B cell (primary cell): ENCODE results near the gene HSPB3. TPM values are rescaled to one million over a fixed set of nuclear protein-coding genes. Genes with fewer than 3 reads are reported as not detected.

ENCODE experiments used
- ATAC-seq: fragments of 200-7000 bp; cut with Tn5 transposase; one replicate; pipeline ENCODE4 v1.10.0; 2021; ENCODE audit warnings: low read depth, mild to moderate bottlenecking, moderate number of reproducible peaks, moderate library complexity
- CTCF ChIA-PET: fragments of 350-600 bp; sonication (Branson Sonifier 250); formaldehyde crosslinking; loops from one replicate; lab custom pipeline; 2021; ENCODE audit warnings: antibody characterized with exemption, inconsistent platforms; lab: Charles Lee
- POLR2A ChIA-PET: fragments of 350-600 bp; sonication (Branson Sonifier 250); formaldehyde crosslinking; loops from one replicate; lab custom pipeline; 2021; ENCODE audit warnings: antibody characterized with exemption; lab: Charles Lee
- DNase-seq: peaks from one replicate; pipeline ENCODE4 v3.0.0; 2013
- H2AFZ ChIP-seq: 2 replicates; pipeline ENCODE4 v1.6.1; 2012; ENCODE audit warnings: mild to moderate bottlenecking, low read depth, low read length; ENCODE audit not compliant: insufficient read depth, poor library complexity, severe bottlenecking
- H3K27ac ChIP-seq, 2 donors: 1 replicate in 1 of 2; 2 replicates in 1 of 2; pipeline ENCODE4 v1.5.1; 2012 to 2013; ENCODE audit warnings: low read length in 2 of 2, mild to moderate bottlenecking in 2 of 2, moderate library complexity in 1 of 2
- H3K27me3 ChIP-seq, 4 experiments: fragments of 200-600 bp in 1 of 4; sonication (generic) in 1 of 4; replicated peaks in 1 of 4; 1 replicate in 2 of 4; 2 replicates in 2 of 4; pipeline versions ENCODE4 v1.6.1 to v1.7.0; 2013 to 2016; ENCODE audit warnings: low read length in 3 of 4, mild to moderate bottlenecking in 2 of 4, mixed read lengths in 1 of 4, moderate library complexity in 1 of 4; ENCODE audit not compliant: insufficient read depth in 4 of 4, control insufficient read depth in 3 of 4; ENCODE audit errors: control extremely low read depth in 1 of 4
- H3K36me3 ChIP-seq, 2 experiments: replicated peaks in 1 of 2; 1 replicate in 1 of 2; 2 replicates in 1 of 2; pipeline versions ENCODE4 v1.6.1 to v1.7.1; 2013; ENCODE audit warnings: low read length in 1 of 2; ENCODE audit not compliant: insufficient read depth in 2 of 2, control insufficient read depth in 1 of 2; ENCODE audit errors: control extremely low read depth in 1 of 2, extremely low read depth in 1 of 2
- H3K4me1 ChIP-seq, 2 donors: fragments of 200-600 bp in 1 of 2; sonication (generic) in 1 of 2; 1 replicate in 1 of 2; 2 replicates in 1 of 2; pipeline versions ENCODE4 v1.5.1 to v1.6.1; 2013 to 2017; ENCODE audit warnings: low read length in 2 of 2; ENCODE audit not compliant: control insufficient read depth in 2 of 2, insufficient read depth in 2 of 2
- H3K4me2 ChIP-seq: replicated peaks from 2 replicates; pipeline ENCODE3; 2012; ENCODE audit warnings: mild to moderate bottlenecking, low read depth, low read length; ENCODE audit not compliant: poor library complexity, severe bottlenecking
- H3K4me3 ChIP-seq, 5 experiments: fragments of 200-600 bp in 1 of 5; sonication (generic) in 1 of 5; 1 replicate in 3 of 5; 2 replicates in 2 of 5; pipeline versions ENCODE4 v1.5.1 to v1.7.0; 2011 to 2016; ENCODE audit warnings: low read length in 4 of 5, mild to moderate bottlenecking in 4 of 5, low read depth in 2 of 5, control low read depth in 1 of 5, moderate library complexity in 1 of 5; ENCODE audit not compliant: insufficient read depth in 1 of 5; ENCODE audit errors: control extremely low read depth in 1 of 5, extremely low read depth in 1 of 5
- H3K79me2 ChIP-seq: fragments of 200-600 bp; sonication (generic); one replicate; pipeline ENCODE4 v1.6.0; 2016; ENCODE audit warnings: low read length; ENCODE audit not compliant: control insufficient read depth, insufficient read depth
- H3K9ac ChIP-seq: fragments of 200-600 bp; sonication (generic); 2 replicates; pipeline ENCODE4 v1.6.1; 2017; ENCODE audit warnings: mild to moderate bottlenecking, low read length, moderate library complexity
- H3K9me3 ChIP-seq, 3 donors: one replicate each; pipeline versions ENCODE4 v1.6.1 to v1.7.1; 2013; ENCODE audit warnings: low read length in 2 of 3; ENCODE audit not compliant: control insufficient read depth in 2 of 3, insufficient read depth in 1 of 3; ENCODE audit errors: control extremely low read depth in 1 of 3
- H4K20me1 ChIP-seq: 2 replicates; pipeline ENCODE4 v1.6.0; 2012; ENCODE audit warnings: mild to moderate bottlenecking, low read length; ENCODE audit not compliant: insufficient read depth, control insufficient read depth, poor library complexity, severe bottlenecking
- H3K27ac Mint-ChIP-seq: one replicate; pipeline ENCODE4 v1.8.0; 2021; ENCODE audit warnings: mixed read lengths
- H3K27me3 Mint-ChIP-seq: one replicate; pipeline ENCODE4 v1.8.0; 2021; ENCODE audit warnings: mixed read lengths
- H3K4me1 Mint-ChIP-seq: one replicate; pipeline ENCODE4 v1.8.0; 2021; ENCODE audit warnings: mixed read lengths
- H3K4me3 Mint-ChIP-seq: one replicate; pipeline ENCODE4 v1.8.0; 2021; ENCODE audit warnings: mixed read lengths
- H3K9me3 Mint-ChIP-seq: one replicate; pipeline ENCODE4 v1.8.0; 2022; ENCODE audit warnings: mixed read lengths; ENCODE audit not compliant: insufficient read depth
- CTCF ChIP-seq: fragments of 200-600 bp; IDR thresholded peaks from one replicate; pipeline ENCODE4 v1.8.0; 2022; ENCODE audit warnings: antibody characterized with exemption, mild to moderate bottlenecking
- EZH2 ChIP-seq: IDR thresholded peaks from 2 replicates; pipeline ENCODE4 v1.6.1; 2012; ENCODE audit warnings: borderline replicate concordance, low read depth, mild to moderate bottlenecking, moderate library complexity, low read length; ENCODE audit not compliant: insufficient read depth, poor library complexity, severe bottlenecking
- WGBS: methylation state at CpG from one replicate; pipeline ENCODE4 v1.1.5; 2013; ENCODE audit warnings: missing lambda C conversion rate; ENCODE audit not compliant: insufficient coverage; 5-methylcytosine and 5-hydroxymethylcytosine counted together
- intact Hi-C: fragments of 100-400 bp; cut with micrococcal nuclease; formaldehyde crosslinking; loops from one replicate; pipeline ENCODE4 v1.10.0; 2022
- polyA plus RNA-seq: library from polyadenylated mRNA; depleted of rRNA; stranded (reverse); fragments of >200 nt; gene quantifications from 2 replicates; pipeline ENCODE4 v1.2.3, GENCODE V29; 2012
- total RNA-seq, 2 donors: library from RNA; stranded (reverse); fragments of 120-200 nt in 1 of 2; gene quantifications; 1 replicate in 1 of 2; 2 replicates in 1 of 2; pipeline versions ENCODE4 v1.2.3 to v1.2.4, GENCODE V29; 2013 to 2022

The HSPB3 gene
- total and polyA plus RNA-seq, 2 donors (not counting 1 experiment from before 2014, with no cell fraction given) = not detected

- no peak overlapping the region for H3K4me3 ChIP-seq
- H3K4me1 ChIP-seq = peaks cover 14 to 17% of the 10 kb centered on the region in 2 donors
- no peak overlapping the region for H3K27ac ChIP-seq
- DNase-seq (no peak), ATAC-seq (no peak)
- no peaks in the 10 kb centered on the region for H3K9me3 ChIP-seq
- H2AFZ ChIP-seq = no peak overlapping the region
- H3K79me2 ChIP-seq = no peaks in the 10 kb centered on the region
- Mint-ChIP-seq H3K27me3 (no peaks in the 10 kb centered on the region), H3K9me3 (no peaks in the 10 kb centered on the region), H3K4me1 (peaks cover 23% of the 10 kb centered on the region), H3K27ac (no peak overlapping the region), H3K4me3 (no peak overlapping the region)
- no peak overlapping the region for H3K4me2 ChIP-seq
- H3K36me3 ChIP-seq = no peaks in the 10 kb centered on the region
- H4K20me1 ChIP-seq = no peaks in the 10 kb centered on the region
- POLR2A ChIA-PET = no interaction called here
- no peak overlapping the region for H3K9ac ChIP-seq
- no peak for TF ChIP-seq CTCF
- TF ChIP-seq EZH2 = no peak
- CTCF ChIA-PET = interaction anchor here (1.3 to 2.7 kb wide), 3 partner anchors 11 to 425 kb away, joined by 3 to 19 read pairs (median 18); no protein-coding TSS in a partner anchor
- no peaks in the 10 kb centered on the region for H3K27me3 ChIP-seq
- intact Hi-C loops = no loop called here
- no CpG with 5 or more reads among the region's 1 CpG for WGBS
Measured at GRCh38 chr5:54442271-54442670, 13.2 kb upstream of the HSPB3 start.

- ATAC-seq (no peak), DNase-seq (peak; percentile 28)
- Mint-ChIP-seq H3K9me3 (no peaks in the 10 kb centered on the region), H3K27me3 (no peaks in the 10 kb centered on the region), H3K4me3 (no peak overlapping the region), H3K4me1 (peaks cover 23% of the 10 kb centered on the region), H3K27ac (no peak overlapping the region)
- ChIA-PET CTCF (interaction anchor here (1.3 to 2.7 kb wide), 3 partner anchors 10 to 424 kb away, joined by 3 to 19 read pairs (median 18); no protein-coding TSS in a partner anchor), POLR2A (no interaction called here)
- H4K20me1 ChIP-seq = no peaks in the 10 kb centered on the region
- no peaks in the 10 kb centered on the region for H3K79me2 ChIP-seq
- H3K9ac ChIP-seq = no peak overlapping the region
- H3K36me3 ChIP-seq = no peaks in the 10 kb centered on the region
- H3K4me1 ChIP-seq = peaks cover 14 to 17% of the 10 kb centered on the region in 2 donors
- H3K27me3 ChIP-seq = no peaks in the 10 kb centered on the region
- H3K9me3 ChIP-seq = no peaks in the 10 kb centered on the region
- H3K27ac ChIP-seq = no peak overlapping the region
- no peak overlapping the region for H3K4me2 ChIP-seq
- no peak overlapping the region for H2AFZ ChIP-seq
- no peak overlapping the region for H3K4me3 ChIP-seq
- intact Hi-C loops = loop anchor here (1.0 kb wide), 1 partner anchor 424 kb away; no protein-coding TSS in a partner anchor
- no peak for TF ChIP-seq EZH2
- peak; percentile 51 for TF ChIP-seq CTCF
Measured at GRCh38 chr5:54443270-54443669, 12.2 kb upstream of the HSPB3 start.
